ENCODE results near the gene GLIS1. TPM values are rescaled to one million over a fixed set of nuclear protein-coding genes. Genes with fewer than 3 reads are reported as not detected.

Gene GLIS1
- total and polyA plus RNA-seq, 10 of the 15 experiments (the other 5 are each of a cell fraction or from before 2014, with no cell fraction given) = not detected

GRCh38 chr1:53686091-53686964, 52.6 kb downstream of the GLIS1 start:
- ChIA-PET POLR2A (no interaction called here), RAD21 (ENCODE audit: unreplicated experiment) (no interaction called here), SMC1A (ENCODE audit: uncharacterized antibody, unreplicated experiment) (no interaction called here), CTCF (interaction anchor here (0.7 kb wide), 1 partner anchor 200 kb away, joined by 3 read pairs; no protein-coding TSS in a partner anchor)
- Histone ChIP-seq H4K20me1 (ENCODE audit: control insufficient read depth, insufficient read depth) (no peaks in the 10 kb centered on the region), H2AFZ (ENCODE audit: control insufficient read depth, low read depth, low read length) (no peak overlapping the region), H3K27ac (ENCODE audit: control insufficient read depth, insufficient read depth) (no peak overlapping the region), H3K79me2 (ENCODE audit: control insufficient read depth, insufficient read depth, low read length) (no peaks in the 10 kb centered on the region), H3K4me3 (no peak overlapping the region), H3K9ac (ENCODE audit: control insufficient read depth, insufficient read depth, low read length) (no peak overlapping the region), H3K4me1 (ENCODE audit: control insufficient read depth, insufficient read depth, low read length) (no peaks in the 10 kb centered on the region), H3K9me3 (replicated peaks; ENCODE audit: control insufficient read depth, insufficient read depth, low read length) (no peaks in the 10 kb centered on the region), H3K36me3 (ENCODE audit: control insufficient read depth in 2 of 2, insufficient read depth in 2 of 2, low read length in 1 of 2) (no peaks in the 10 kb centered on the region), H3K27me3 (replicated peaks in 1 of 2; ENCODE audit: control insufficient read depth in 2 of 2, insufficient read depth in 2 of 2, low read length in 1 of 2) (peaks cover 0 to 9% of the 10 kb centered on the region in 2 experiments; a peak in 2 of 4 replicates), H3K4me2 (ENCODE audit: control insufficient read depth, insufficient read depth) (no peak overlapping the region)
- BruUV-seq (replicated peaks) = no TSS peak
- FAIRE-seq (no peak), ATAC-seq (no peak), DNase-seq (ENCODE audit: low read depth, low spot score) (no peak)
- TF ChIP-seq NKRF (conservative IDR thresholded peaks at IDR 0.05) (no peak), KAT2A (conservative IDR thresholded peaks at IDR 0.05; ENCODE audit: control insufficient read depth, low read depth, low read length) (no peak), CBX5 (IDR thresholded peaks at IDR 0.05; ENCODE audit: low read depth) (no peak), ZNF217 (IDR thresholded peaks at IDR 0.05) (no peak), ZNF274 (IDR thresholded peaks at IDR 0.05; ENCODE audit: insufficient read depth, insufficient read length) (no peak), NR2F1 (conservative IDR thresholded peaks at IDR 0.05) (no peak), HDGF (IDR thresholded peaks at IDR 0.05) (no peak), STAT3 (IDR thresholded peaks at IDR 0.05; ENCODE audit: low read depth, low read length) (no peak), USF1 (IDR thresholded peaks at IDR 0.05; ENCODE audit: borderline replicate concordance, extremely low read length, insufficient read depth, low read depth, low read length) (no peak), SPI1 (IDR thresholded peaks at IDR 0.05; ENCODE audit: borderline replicate concordance, insufficient read depth, low read depth, low read length) (no peak), ZBTB11 (CRISPR knock-in tag; IDR thresholded peaks at IDR 0.05) (no peak), RUNX3 (IDR thresholded peaks at IDR 0.05; ENCODE audit: low read length) (no peak), WRNIP1 (IDR thresholded peaks at IDR 0.05; ENCODE audit: borderline replicate concordance, low read depth, low read length) (no peak), NBN (IDR thresholded peaks at IDR 0.05) (no peak), TAF1 (IDR thresholded peaks at IDR 0.05; ENCODE audit: borderline replicate concordance, low read depth, low read length) (no peak), SMC3 (IDR thresholded peaks at IDR 0.05; ENCODE audit: borderline replicate concordance, low read length) (no peak), USF2 (IDR thresholded peaks at IDR 0.05; ENCODE audit: borderline replicate concordance, low read depth, low read length) (no peak)
- in situ Hi-C loops (cut with MboI) = no loop called here
- intact Hi-C loops (cut with micrococcal nuclease; ENCODE audit: unreplicated experiment) = no loop called here
- 16% methylated on average over 13 of the region's 13 CpGs for WGBS (ENCODE audit: insufficient coverage, insufficient replicate concordance, low lambda C conversion rate, missing lambda C conversion rate)

All from GM12878 (cell line).